B cell (primary cell): ENCODE results near the gene PDHB.

ENCODE experiments used
- CTCF ChIP-seq: fragments of 200-600 bp; IDR thresholded peaks from one replicate; pipeline ENCODE4 v1.8.0; 2022; ENCODE audit warnings: antibody characterized with exemption, mild to moderate bottlenecking
- EZH2 ChIP-seq: IDR thresholded peaks from 2 replicates; pipeline ENCODE4 v1.6.1; 2012; ENCODE audit warnings: borderline replicate concordance, low read depth, mild to moderate bottlenecking, moderate library complexity, low read length; ENCODE audit not compliant: insufficient read depth, poor library complexity, severe bottlenecking

- TF ChIP-seq CTCF = no peak
- no peak for TF ChIP-seq EZH2
Observed at GRCh38 chr3:58411036-58411435, 22.6 kb downstream of the PDHB start.
